HG03432 (cell line): ENCODE measurements around the gene FOXA2.

Experiments used
- ATAC-seq: cut with Tn5 transposase; IDR thresholded peaks from one replicate; pipeline ENCODE4 v1.9.1; 2021; ENCODE audit warnings: mild to moderate bottlenecking, moderate library complexity; ENCODE audit not compliant: unreplicated experiment

The FOXA2 gene

DNA sequence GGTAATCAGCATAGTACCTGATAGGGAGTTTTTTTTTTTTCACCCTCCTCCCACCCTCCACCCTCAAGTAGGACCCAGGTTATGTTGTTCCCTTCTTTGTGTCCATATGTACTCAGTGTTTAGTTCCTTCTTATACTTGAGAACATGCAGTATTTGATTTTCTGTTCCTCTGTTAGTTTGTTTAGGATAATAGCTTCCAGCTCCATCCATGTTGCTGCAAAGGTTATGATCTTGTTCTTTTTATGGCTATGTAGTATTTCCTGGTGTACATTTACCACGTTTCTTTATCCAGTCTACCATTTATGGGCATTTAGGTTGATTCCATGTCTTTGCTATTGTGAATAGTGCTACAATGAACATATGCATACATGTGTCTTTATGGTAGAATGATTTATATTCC is 41.9 kb downstream of the FOXA2 start:
- ATAC-seq, result no peak

- ATAC-seq, result no peak
Measured at GRCh38 chr20:22540832-22541231, 43.5 kb downstream of the FOXA2 start.

- ATAC-seq, result no peak
Measured at GRCh38 chr20:22536956-22537756, 47.2 kb downstream of the FOXA2 start.

GRCh38 chr20:22536141-22536828 is 48.1 kb downstream of the FOXA2 start:
- no peak for ATAC-seq

DNA sequence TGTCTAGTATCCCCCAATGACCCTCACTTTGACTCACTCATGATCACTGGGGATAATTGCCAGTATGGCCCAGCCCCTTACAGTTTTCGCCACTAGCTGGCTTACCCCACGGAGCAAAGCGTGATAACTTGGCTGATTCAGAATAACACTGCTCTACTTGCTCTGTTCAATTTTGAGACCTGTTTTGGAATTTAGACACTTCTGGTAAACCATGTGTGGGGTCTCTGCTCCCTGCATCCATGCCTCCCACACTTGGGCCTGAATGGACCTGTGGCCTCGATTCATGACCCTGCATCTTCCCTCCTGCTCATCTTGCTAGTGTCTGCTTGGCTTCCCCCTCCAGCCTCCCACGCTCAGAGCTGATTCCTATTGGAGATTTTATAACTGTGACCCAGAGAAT is 48.9 kb downstream of the FOXA2 start:
- ATAC-seq, result no peak

- ATAC-seq, result no peak
Measured at GRCh38 chr20:22533823-22534751, 50.3 kb downstream of the FOXA2 start.

- no peak for ATAC-seq
Measured at GRCh38 chr20:22532598-22532997, 51.8 kb downstream of the FOXA2 start.

DNA sequence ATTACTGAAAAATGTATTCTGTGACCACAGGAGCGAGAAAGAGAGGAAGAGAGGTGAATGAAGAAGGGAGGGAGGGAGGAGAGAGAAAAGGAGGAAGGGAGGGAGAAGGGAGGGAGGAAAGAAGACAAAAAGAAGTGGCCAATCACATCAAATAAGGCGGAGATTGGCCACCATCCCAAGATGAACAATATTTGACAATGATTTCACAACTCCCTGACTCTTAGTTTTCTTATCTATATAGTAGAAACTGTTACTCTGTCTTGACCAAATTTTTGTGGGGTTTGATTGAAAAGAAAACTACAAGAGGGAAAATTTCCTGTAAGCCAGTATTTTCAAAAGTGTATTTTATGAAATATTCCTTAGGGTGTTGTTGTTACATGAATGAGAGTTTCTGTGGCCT is 52.6 kb downstream of the FOXA2 start:
- no peak for ATAC-seq

- ATAC-seq, result no peak
Measured at GRCh38 chr20:22531056-22531615, 53.2 kb downstream of the FOXA2 start.
